DMS 273 treated with DMSO at 0.1 percent for 48 hours (cell line): Measurements from ENCODE around the gene HSPA12B.

ENCODE experiments used
- DNase-seq: peaks from one replicate; lab custom pipeline; 2025; lab: John Stamatoyannopoulos, UW

HSPA12B gene, protein sequence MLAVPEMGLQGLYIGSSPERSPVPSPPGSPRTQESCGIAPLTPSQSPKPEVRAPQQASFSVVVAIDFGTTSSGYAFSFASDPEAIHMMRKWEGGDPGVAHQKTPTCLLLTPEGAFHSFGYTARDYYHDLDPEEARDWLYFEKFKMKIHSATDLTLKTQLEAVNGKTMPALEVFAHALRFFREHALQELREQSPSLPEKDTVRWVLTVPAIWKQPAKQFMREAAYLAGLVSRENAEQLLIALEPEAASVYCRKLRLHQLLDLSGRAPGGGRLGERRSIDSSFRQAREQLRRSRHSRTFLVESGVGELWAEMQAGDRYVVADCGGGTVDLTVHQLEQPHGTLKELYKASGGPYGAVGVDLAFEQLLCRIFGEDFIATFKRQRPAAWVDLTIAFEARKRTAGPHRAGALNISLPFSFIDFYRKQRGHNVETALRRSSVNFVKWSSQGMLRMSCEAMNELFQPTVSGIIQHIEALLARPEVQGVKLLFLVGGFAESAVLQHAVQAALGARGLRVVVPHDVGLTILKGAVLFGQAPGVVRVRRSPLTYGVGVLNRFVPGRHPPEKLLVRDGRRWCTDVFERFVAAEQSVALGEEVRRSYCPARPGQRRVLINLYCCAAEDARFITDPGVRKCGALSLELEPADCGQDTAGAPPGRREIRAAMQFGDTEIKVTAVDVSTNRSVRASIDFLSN

DNA sequence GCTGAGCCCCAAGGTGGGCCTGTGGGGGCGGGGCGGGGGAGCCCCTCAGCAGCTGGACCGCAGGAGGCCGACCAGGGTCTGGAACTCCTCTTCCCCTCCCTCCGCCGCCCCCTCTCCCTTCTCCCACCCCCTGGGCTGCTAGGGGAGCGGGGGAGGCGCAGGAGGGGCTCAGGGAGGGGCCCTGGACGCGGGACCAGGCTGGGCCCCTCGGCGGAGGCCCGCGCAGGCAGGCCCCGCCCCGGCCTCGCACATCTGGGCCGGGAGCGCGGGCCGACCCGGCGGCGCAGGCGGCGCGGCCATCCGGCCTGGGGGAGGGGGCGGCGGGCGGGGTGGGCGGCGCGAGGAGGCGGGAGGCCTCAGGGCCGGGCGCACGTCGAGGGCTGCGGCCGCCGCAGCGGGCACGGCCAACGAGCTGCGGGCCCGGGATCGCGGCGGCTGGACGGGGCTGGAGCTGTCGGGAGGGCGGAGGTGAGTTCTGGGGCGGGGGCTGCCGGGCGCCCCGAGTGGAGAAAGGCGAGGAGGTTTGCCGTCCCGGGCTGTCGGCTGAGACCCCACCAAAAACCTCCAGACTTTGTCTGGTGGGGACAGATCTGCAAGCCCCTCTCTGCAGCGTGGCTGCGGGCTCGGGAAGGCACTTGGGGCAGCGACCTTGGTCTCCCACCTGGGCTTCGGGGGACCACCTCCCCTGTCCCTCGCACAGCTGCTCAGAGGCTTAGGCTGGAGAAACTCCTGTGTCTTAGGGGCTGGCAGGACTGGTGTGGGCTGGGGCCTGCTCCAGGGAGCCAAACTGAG is at the start of gene HSPA12B:
HSPA12B (plus strand) TSS at position 359 of the 792 bp plus-strand sequence. CDS start 5,990 bp downstream, outside the sequence.
- DNase-seq: no peak

DNA sequence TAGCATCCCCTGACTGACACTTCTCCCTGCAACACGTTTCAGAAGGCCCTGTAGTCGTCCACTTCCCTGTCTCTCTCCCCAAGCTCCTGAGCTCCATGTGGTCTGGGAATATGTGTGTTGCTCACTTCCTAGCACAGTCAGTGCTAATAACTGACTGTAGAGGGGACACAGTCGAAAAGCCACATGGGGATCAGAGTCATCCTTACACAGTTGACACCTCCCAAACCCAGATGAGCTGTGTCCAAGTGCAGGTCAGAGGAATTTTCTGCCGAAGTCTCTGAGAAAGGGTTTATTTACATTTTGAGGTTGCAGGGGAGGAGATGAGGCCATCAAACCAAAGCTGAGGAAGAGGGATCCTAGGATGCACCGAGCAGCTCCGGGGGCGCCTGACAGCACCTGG is 47.1 kb upstream of the HSPA12B start:
- no peak for DNase-seq

DNA sequence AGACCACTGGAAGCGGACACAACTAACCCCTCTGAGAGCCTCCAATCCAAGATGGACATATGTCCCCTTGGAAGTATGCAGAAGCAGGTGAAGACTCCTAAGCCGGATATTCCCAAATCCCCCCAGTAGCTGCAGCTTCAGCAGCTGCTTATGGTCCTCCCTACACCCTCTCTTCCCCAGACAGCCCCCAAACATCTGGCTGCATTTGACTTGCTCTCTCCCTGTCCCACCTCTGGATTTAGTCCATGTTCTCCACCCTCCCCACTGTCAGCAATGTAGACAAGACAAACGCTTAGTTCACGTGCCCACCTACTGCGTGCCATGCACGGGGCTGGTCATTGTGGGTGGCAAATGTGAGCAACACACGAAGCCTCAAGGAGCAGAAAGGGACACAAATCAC is 46.1 kb upstream of the HSPA12B start:
- no peak for DNase-seq

DNA sequence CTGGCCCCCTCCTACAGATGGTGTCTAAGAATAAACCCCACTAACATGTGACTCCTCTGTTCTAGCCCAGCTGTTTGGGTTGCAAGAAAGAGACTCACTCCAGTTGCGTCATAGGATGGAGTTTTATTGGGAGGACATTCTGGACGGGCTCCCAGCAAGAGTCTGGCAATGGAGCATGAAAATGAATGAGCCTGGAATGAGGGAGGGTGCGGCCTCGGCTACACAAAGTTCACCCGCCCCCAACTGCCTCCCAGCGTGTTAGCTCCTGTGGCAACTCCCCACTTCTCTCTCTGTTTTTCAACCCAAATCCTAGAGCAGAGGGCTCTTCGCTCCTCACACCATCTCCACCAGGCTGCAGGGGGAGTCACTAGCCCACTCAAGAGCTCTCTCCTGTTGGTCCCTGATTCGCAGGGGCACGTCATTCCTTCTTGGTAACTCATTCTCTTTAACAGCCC is 45.6 kb upstream of the HSPA12B start:
- DNase-seq: no peak

DNA sequence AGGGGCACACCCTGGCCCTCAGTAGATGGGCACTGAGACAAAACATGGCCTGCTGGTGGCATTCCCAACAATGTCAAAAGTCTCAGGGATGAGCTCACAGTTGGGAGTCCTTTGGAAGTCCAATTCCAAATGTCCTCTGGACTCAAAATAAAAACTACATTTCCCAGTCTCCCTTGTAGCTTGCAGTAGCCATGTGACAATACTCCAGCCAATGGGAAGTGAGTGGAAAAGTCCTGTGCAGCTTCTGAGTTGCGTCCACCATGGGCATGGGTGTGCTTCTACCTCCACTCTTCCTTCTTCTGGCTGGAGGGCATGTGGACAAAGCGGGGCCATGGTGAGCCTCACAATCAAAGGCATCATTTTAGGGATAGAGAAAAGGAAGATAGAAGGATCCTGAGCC is 44.8 kb upstream of the HSPA12B start:
- DNase-seq: no peak

DNA sequence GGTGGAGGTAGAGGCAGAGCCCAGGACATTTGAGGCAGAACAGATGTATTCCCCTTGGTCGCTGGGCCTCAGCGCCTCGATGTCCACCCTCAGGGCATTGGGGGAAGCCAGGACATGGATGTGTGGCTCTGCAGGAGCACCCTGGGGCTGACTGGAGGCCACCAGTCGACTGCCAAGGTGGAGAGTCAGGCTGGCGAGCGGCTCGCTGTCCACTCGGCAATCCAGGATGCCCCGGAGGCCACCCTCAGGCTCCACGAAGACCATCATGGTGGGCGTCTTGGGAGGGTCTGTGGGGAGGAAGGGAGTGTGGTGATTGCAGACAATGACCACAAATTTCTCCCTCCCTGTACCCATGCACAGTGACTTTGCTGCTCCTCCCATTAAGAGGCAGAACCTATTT is 42.5 kb upstream of the HSPA12B start:
- no peak for DNase-seq

DNA sequence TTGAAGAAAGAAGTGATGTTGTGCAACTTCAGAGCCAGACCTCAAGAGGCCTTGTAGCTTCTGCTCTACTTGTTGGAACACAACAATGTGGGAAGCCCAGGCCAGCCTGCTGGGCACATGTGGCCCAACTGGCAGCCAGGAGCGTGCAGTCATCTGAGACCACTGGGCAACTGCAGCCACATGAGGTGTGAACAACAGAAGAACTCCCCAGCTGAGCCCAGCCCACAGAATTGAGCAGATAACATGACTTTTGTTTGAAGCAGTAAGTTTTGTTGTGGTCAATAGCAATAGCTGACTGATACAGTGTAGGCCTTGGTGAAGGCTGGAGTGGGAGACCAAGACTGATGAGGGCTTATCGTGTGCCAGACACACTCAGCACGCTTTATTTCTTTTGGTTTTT is 42.1 kb upstream of the HSPA12B start:
- no peak for DNase-seq

DNA sequence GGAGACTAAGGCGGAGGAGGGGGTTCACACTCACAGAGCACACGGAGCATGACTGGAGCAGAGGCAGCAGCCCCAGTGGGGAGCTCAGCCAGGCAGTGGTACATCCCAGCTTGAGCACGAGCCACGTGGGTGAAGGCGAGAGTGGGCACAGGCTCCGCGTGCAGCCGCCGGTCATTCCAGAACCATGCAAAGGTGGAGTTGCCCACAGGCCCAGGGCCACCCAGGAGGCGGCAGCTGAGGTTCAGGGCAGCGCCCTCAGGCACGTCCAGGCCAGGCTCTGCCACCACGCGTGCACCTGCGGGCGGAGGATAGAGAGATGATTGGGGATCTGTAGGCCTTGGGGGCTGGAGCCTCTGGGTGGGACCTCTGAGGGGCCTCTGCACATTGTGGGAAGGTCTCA is 41.2 kb upstream of the HSPA12B start:
- DNase-seq: no peak

DNA sequence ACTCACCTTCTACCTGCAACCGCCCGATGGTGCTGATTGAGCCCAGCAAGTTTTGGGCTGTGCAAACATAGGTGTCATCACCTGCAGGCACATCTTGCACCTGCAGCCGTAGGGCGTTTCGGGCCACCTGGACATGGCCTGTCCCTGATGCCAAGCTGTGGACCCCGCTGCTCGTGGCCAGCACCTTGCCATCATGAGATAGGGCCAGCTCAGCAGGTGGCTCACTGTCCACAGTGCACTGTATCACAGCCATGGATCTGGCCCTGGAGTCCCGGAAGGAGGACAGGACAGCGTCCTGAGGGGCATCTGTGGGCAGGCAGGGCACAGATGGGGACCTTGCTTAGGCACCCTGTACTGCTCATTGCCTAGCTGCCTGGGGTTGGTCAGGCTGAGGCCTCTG is 40.6 kb upstream of the HSPA12B start:
- DNase-seq: no peak

DNA sequence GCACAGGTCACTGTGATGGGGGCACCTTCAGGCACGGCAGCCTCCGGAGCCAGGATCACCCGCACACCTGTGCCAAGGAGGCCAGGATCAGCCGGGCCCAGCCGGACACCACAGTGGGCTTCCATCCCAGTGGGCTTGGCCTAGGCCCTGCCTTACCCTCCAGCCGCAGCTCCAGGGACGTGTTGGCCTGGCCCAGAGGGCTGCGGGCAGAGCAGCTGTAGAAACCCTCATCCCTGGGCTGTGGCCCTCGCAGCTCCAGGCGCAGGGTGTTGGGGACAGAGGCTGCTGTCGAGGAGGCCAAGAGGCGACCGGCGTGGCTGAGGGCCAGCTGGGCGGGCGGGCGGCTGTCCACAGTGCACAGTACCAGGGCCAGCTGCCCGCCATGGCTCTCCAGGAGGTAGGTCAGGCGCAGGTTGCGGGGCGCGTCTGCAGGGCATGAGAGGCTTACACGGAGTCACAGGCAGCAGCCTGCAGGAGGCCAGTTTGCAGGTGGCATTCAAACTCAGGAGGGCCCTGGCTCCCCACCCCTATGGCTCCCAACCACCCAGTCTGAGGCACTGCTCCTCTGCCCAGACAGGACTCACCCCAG is 39.7 kb upstream of the HSPA12B start:
- DNase-seq: no peak

DNA sequence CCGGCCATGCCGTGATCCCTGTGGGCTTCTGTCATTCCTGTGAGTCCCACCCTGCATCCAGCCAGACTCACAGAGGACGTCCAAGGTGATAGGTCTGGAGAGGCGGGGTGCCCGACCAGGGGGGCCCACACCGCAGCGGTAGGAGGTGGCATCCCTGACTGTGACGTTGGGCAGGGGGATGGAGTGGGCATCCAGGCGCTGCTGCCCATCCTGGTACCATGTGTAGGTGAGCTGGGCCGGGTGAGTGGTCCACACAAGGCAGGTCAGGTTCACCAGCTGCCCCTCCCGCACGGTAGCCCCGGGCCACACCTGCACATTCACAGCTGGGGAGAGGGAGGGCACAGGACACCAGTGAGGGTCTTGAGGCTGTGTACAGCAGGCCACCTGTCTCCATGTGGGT is 39.1 kb upstream of the HSPA12B start:
- DNase-seq: no peak

DNA sequence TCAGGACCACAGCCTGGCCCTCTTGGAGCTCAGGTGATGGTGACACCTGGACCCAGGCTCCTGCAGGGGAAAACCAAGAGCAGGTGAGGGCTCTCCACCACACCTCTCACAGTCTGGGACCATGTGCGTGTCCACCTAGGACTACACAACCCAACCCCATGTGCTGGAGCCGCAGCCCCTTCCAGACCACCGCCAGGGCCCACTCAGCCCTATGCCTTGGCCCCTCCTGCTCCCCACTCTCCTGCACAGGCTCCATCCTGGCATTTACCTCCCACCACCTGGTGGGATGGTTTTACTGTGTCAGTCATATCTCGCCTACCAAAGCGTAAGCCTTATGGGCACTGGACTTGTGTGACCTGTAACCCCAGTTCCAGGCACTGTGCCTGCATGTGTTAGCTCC is 37.6 kb upstream of the HSPA12B start:
- no peak for DNase-seq

DNA sequence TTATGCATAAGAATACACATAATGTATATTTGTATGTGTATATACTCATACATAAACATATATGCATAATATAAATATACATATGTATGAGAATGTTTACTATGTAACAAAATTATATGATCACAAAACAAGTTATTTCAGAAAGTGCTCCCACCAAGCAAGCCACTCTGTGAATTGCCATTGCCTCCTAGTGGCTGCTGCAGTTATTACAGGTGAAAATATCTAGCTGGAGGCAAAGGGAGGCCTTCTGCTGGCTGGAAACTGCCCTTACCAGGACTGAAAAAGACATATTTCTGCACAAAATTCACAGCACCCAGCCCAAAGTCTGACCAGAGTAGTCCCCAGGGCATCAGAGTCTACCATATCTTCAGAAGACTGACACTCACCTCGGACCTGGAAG is 36.3 kb upstream of the HSPA12B start:
- DNase-seq: no peak

DNA sequence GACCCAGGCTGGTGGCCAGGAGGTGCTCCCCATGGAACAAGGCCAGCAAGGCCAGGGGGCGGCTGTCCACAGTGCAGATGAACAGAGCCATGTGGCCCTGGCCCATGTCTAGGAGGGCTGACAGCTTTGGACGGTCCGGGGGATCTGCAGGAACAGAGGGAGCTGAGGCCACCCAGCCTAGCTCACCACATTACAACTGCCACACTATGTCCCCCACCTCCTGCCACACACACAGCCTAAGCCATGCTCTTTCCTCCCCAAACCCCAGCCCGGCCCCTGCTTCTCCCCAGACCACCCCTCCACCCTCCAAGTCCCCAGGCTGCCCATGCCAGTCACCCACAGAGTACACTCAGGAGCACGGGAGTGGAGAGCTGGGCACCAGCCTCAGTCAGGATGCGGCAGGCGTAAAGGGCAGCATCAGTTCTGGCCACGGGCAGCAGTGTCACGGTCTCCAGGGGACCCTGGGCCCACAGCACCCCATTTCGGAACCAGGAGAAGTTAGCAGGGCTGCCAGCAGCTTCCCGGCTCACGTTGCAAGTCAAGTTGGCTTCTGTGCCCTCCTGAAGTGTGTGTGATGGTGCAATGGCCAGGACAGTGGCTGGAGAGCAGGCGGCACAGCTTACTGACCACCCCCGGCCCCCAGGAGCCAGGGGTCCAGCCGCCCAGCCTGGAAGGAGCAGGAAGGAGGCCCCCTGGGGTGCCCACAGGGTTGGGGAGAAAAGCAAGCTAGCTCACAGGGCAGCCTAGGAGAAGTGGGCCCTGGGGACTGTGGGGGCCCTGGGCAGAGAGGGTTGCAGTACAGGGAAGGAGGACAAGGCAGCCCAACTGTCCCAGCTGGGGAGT is 35.5 kb upstream of the HSPA12B start:
- DNase-seq: no peak

DNA sequence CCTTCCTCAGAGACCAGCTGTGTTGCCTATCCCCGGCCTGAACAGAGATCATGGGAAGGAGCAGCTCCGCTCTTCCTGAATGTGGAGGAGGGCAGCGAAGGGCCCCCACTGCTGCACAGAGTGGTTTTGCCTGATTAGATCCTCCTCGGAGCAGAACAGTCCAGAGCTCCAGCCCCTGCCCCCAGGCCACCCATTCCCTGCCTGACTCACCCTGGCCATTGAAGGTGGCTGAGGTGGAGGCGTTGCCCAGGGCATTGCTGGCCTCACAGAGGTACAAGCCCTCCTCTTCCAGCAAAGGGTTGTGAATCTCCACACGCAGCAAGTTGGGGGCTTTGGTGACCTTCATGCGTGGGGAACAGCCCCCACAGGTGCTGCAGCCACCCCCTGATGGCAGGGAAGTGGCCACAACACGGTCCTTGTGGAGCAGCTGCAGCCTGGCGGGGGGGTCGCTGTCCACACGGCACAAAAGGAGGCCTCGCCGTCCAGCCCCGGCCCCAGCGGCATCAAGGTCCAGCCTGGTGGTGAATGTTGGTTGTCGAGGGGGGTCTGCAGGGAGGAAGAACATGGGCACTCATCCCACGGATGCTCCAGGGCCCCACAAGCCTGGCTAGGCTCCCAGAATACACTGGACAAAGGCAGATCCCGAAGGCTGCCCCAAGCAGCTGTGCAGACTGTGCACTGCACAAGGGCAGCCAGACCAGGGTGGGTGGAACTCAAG is 34.7 kb upstream of the HSPA12B start:
- DNase-seq: no peak

DNA sequence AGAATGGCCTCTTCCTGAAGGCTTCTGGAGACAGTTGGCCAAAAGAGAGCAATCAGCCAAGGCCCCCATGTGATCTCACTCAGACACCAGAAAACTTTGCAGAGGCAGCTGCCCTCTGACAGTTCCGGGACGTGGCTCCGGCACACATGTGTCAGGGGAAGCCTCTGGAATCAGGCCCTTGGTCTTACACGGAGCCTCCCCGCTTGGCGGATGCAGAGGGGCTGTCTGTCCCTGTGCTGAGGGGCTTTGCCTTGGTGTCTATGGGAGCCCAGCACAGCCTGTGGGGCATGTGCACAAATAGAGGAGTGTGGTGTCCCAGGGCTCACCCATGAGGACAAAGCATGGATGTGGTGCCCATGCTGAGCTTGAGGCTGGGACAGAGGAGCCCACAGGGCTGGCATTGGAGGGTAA is 33.9 kb upstream of the HSPA12B start:
- DNase-seq: no peak

DNA sequence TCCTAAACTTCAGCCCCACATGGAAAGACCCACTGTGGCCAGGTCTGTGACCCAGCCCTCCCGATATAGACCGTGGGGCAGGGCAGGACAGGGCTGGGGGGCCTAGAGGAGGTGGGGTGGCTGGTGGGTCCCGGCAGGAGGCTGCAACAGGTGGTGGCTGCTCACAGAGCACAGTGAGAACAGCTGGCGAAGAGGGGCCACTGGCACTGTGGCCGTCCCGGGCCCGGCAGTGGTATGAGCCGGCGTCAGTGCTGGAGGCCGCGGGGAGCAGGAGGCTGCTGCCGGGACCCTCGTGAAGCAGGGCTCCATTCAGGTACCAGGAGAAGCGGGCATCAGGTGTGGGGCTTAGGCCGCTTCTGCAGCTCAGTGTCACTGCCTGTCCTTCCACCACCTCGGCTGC is 33.4 kb upstream of the HSPA12B start:
- no peak for DNase-seq

DNA sequence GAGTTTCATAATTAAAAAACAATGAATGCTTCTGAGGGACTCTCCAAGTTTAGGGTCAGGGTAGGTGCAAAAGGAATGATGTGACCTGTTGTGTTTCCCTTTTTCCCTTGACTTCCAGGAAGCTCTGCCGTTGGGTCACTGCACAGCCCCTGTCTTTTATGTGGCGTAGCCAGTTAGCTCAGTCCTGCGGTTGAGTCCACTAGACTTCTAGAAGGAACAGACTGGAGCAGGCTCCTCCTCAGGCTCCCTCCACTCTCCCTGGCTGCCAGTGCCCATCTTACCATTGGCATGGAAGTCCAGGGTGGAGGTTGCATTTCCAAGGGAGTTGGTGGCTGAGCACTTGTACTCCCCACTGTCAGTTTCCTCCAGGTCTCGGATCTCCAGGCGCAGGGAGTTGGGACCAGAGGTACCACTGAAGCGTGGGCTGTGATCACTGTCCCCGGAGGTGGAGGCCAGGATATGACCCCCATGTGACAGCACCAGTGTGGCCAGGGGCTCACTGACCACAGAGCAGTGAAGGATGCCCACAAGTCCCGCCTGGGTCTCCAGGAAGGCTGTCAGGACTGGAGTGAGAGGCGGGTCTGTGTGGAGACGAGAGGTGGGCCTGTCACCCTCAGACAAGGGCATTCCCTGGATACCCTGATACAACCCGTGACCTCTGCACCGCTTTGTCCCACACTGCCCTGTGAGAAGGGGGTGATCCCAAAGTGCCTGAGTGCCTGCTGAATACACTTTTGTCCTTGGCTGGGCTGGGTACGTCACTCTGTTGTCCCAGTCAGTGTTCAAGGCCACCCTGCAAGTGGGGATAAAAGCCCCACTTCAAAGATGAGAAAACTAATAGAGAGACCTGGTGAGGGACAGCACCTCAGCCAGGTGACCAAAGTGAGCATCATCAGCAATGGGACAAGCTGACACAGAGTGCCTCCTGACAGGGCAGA is 31.2 kb upstream of the HSPA12B start:
- no peak for DNase-seq

DNA sequence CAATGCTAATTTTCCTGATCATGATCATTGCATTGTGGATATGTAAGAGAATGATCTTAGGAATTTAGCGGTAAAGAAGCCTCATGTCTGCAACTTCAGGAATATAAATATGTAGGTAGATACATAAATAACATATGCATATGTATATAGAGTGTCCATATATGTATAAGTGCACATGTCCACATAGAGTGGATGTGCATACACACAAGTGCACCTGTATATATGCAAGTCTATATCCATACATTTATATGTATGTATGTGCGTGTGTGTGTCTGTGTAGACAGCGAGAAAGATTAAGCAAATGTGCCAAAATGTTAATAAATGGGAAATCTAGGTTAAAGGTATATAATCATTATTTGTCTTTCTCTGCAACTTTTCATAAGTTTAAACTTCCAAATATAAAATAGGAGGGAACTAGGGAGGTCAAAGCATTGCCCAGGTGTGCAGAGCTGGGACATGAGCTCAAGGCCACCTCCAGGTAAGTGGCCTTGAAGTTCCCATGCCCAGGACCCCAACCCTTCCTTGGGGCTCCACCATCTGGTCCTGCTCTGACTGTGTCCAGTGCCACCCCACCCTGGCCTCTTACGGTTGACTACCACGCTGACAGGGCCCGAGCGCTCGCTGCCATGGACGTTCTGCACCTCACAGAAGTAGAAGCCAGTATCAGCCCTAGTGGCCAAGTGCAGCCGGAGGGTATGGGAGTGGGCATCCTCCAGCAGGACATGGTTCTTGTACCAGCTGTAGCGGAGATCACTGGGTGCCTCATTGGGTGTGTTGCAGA is 29.7 kb upstream of the HSPA12B start:
- DNase-seq: no peak
